ENCODE results near the gene CENPE.

CENPE gene

GRCh38 chr4:103091601-103092223 is 106.4 kb downstream of the CENPE start (continued):
- TF ChIP-seq TRIM28 (IDR thresholded peaks at IDR 0.05; ENCODE audit: borderline replicate concordance, low read length), result no peak
- no peak for TF ChIP-seq REST (tag by site-specific recombination; IDR thresholded peaks at IDR 0.05)
- TF ChIP-seq ZNF10 (tag by site-specific recombination; IDR thresholded peaks at IDR 0.05), result no peak
- no peak for TF ChIP-seq ZNF366 (tag by site-specific recombination; conservative IDR thresholded peaks at IDR 0.05)
- peak; percentile 66; the same call in 1 of the 2 replicates for TF ChIP-seq CTCF (tag by site-specific recombination; IDR thresholded peaks at IDR 0.05)
- TF ChIP-seq HIC1 (tag by site-specific recombination; IDR thresholded peaks at IDR 0.05), result no peak
- no peak for TF ChIP-seq WT1 (tag by site-specific recombination; IDR thresholded peaks at IDR 0.05)
- TF ChIP-seq ZNF670 (tag by site-specific recombination; IDR thresholded peaks at IDR 0.05; ENCODE audit: low read depth), result no peak
- TF ChIP-seq MYNN (tag by site-specific recombination; IDR thresholded peaks at IDR 0.05; ENCODE audit: borderline replicate concordance), result no peak
- TF ChIP-seq ZBTB17 (tag by site-specific recombination; IDR thresholded peaks at IDR 0.05), result no peak
- TF ChIP-seq SCRT2 (tag by site-specific recombination; IDR thresholded peaks at IDR 0.05), result no peak
- no peak for TF ChIP-seq ZNF174 (tag by site-specific recombination; IDR thresholded peaks at IDR 0.05)
- TF ChIP-seq SCRT1 (tag by site-specific recombination; IDR thresholded peaks at IDR 0.05; ENCODE audit: borderline replicate concordance), result 0 out of 2 replicates have a peak, but pooled peaks have one; percentile 41
- TF ChIP-seq ZBTB11 (tag by site-specific recombination; conservative IDR thresholded peaks at IDR 0.05; ENCODE audit: low read depth), result no peak
- no peak for TF ChIP-seq KLF16 (tag by site-specific recombination; IDR thresholded peaks at IDR 0.05)
- no peak for TF ChIP-seq ZNF514 (tag by site-specific recombination; IDR thresholded peaks at IDR 0.05)
- TF ChIP-seq ZNF629 (tag by site-specific recombination; IDR thresholded peaks at IDR 0.05), result no peak

Measured in HEK293 (cell line).